H1 (cell line): Measurements from ENCODE around the gene PER2.

ENCODE experiments used
- CHD1 ChIP-seq: IDR thresholded peaks from 2 replicates; pipeline ENCODE4 v1.6.1; 2012; ENCODE audit warnings: low read depth, low read length, improper control_type of control experiment
- EZH2 ChIP-seq: fragments of 200-600 bp; sonication (generic); IDR thresholded peaks from 2 replicates; pipeline ENCODE4 v1.7.1; 2012; ENCODE audit warnings: low read depth, mild to moderate bottlenecking, moderate library complexity, low read length, inconsistent platforms; ENCODE audit not compliant: severe bottlenecking
- POLR2A ChIP-seq, 2 experiments: IDR thresholded peaks; 1 replicate in 1 of 2; 2 replicates in 1 of 2; pipeline ENCODE4 v1.6.1; 2011; ENCODE audit warnings: low read depth in 2 of 2, low read length in 2 of 2, mild to moderate bottlenecking in 2 of 2; ENCODE audit errors: control extremely low read depth in 1 of 2
- SIX5 ChIP-seq: IDR thresholded peaks from 2 replicates; pipeline ENCODE4 v1.6.1; 2011; ENCODE audit warnings: mild to moderate bottlenecking, low read depth, low read length
- TF ChIP-seq, protein P1 (sequence below): IDR thresholded peaks from 2 replicates; pipeline ENCODE4 v1.6.1; 2012; ENCODE audit warnings: inconsistent platforms
- TF ChIP-seq, protein P2 (sequence below): IDR thresholded peaks from 2 replicates; pipeline ENCODE4 v1.6.1; 2011; ENCODE audit warnings: low read depth, mild to moderate bottlenecking, low read length; ENCODE audit not compliant: insufficient read depth
- TF ChIP-seq, protein P3 (sequence below), 3 experiments: IDR thresholded peaks; 1 replicate in 2 of 3; 2 replicates in 1 of 3; pipeline versions ENCODE4 v1.5.1 to v1.6.1; 2011; ENCODE audit warnings: low read length in 3 of 3, mild to moderate bottlenecking in 3 of 3, inconsistent platforms in 2 of 3, low read depth in 1 of 3, moderate library complexity in 1 of 3; ENCODE audit not compliant: insufficient read depth in 1 of 3; ENCODE audit errors: control extremely low read depth in 1 of 3

DNA sequence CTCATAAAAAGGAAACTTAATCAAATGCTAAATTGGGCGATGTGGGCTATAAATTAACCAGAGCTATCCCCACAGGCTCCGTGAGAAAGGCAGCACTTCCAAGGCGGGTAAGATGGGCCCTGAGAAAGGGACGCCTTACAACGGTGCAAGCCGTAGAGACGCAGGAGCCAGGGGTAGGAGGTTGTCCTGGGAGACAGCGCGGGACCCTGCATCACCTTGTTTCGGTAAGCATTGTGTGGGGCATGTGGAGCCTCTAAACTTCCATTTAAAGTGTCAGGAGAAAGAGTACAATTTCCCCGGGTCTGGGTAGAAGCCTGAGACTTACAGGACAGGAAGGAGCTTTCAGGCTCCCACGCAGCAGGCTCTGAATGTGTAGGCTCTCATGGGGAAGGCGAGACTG lies 1.2 kb upstream of the PER2 start:
- TF ChIP-seq, protein P1, sequence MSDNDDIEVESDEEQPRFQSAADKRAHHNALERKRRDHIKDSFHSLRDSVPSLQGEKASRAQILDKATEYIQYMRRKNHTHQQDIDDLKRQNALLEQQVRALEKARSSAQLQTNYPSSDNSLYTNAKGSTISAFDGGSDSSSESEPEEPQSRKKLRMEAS = no peak
- no peak for TF ChIP-seq CHD1
- TF ChIP-seq, protein P2, sequence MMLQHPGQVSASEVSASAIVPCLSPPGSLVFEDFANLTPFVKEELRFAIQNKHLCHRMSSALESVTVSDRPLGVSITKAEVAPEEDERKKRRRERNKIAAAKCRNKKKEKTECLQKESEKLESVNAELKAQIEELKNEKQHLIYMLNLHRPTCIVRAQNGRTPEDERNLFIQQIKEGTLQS = no peak
- TF ChIP-seq, protein P3, sequence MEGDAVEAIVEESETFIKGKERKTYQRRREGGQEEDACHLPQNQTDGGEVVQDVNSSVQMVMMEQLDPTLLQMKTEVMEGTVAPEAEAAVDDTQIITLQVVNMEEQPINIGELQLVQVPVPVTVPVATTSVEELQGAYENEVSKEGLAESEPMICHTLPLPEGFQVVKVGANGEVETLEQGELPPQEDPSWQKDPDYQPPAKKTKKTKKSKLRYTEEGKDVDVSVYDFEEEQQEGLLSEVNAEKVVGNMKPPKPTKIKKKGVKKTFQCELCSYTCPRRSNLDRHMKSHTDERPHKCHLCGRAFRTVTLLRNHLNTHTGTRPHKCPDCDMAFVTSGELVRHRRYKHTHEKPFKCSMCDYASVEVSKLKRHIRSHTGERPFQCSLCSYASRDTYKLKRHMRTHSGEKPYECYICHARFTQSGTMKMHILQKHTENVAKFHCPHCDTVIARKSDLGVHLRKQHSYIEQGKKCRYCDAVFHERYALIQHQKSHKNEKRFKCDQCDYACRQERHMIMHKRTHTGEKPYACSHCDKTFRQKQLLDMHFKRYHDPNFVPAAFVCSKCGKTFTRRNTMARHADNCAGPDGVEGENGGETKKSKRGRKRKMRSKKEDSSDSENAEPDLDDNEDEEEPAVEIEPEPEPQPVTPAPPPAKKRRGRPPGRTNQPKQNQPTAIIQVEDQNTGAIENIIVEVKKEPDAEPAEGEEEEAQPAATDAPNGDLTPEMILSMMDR (IDR thresholded peaks at IDR 0.05; ENCODE audit: control extremely low read depth in 1 of 3, insufficient read depth in 1 of 3, low read depth in 1 of 3, low read length in 3 of 3) = no peak
- TF ChIP-seq EZH2 = no peak
- no peak for TF ChIP-seq SIX5
- no peak for TF ChIP-seq POLR2A (IDR thresholded peaks at IDR 0.05; ENCODE audit: control extremely low read depth in 1 of 2, low read depth in 2 of 2, low read length in 2 of 2)
